HG02870 (cell line): Measurements from ENCODE around the gene GNPAT.

Experiments
- ATAC-seq: cut with Tn5 transposase; IDR thresholded peaks from one replicate; pipeline ENCODE4 v1.9.1; 2021; ENCODE audit warnings: mild to moderate bottlenecking, moderate library complexity; ENCODE audit not compliant: unreplicated experiment

Gene GNPAT

GRCh38 chr1:231313661-231314060 lies 72.6 kb downstream of the GNPAT start:
- ATAC-seq, result no peak

- ATAC-seq, result peak; percentile 81
These were observed 74.9 kb downstream of the GNPAT start for GRCh38 chr1:231315887-231316286.

- ATAC-seq, result no peak
These were observed 76.4 kb downstream of the GNPAT start for GRCh38 chr1:231317306-231318014.

DNA sequence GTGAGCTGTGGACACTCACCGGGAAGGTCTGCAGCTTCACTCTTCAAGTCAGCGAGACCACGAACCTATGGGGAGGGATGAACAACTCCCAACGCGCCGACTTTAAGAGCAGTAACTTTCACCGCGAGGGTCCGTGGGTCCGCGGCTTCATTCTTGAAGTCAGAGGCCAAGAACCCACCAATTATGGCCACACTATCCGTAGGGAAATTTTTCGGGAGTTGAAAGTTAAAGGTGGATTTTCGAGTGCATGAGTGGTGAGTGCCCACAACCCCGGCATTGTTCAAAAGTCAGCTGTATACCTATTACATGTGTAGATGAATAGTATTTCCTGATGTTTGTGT lies 77.0 kb downstream of the GNPAT start:
- no peak for ATAC-seq

GRCh38 chr1:231318568-231318967 lies 77.6 kb downstream of the GNPAT start:
- no peak for ATAC-seq

DNA sequence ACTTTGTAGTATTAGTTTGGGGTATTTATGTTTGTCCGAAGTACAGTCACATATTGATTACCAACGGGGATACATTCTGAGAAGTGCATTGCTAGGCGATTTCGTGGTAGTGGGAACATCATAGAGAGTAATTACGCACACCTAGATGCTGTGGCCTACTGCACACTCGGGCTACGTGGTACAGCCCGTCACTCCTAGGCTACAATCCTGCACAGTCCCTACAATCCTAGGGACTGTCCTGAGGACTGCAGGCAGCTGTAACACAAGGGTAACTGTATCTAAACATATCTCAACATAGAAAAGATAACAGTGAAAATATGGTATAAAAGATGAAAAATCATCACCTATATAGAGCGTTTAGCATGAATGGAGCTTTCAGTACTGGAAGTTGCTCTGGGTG lies 78.1 kb downstream of the GNPAT start:
- ATAC-seq, result no peak

DNA sequence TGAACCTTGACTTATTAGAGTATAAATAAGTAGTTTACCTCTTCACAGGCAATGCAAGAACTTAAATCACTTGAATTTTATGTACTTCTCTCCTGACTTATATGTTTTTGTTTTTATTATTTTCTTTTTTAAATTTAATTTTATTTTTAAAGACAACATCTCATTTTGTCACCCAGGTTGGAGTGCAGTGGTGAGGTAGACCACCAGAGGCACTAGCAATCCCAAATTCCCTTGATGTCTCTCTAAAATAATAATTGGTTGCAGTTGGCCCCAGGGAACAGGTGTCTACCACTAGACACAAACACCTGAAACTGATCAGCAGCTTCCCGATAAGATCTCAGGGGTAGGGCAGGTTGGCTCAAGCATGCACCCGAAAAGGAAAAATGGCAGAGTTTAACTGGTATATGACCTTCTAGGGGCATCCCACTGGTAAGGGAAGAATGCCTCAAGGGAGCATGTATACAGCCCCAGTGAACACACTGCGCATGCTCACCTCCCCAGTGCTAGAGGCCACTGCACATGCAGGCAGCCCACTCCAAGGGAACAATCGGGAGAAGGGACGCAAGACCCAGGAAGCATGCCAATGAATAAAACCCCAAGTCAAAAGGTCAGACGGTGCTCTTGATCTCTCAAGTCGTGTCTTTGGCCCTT lies 82.0 kb downstream of the GNPAT start:
- no peak for ATAC-seq

GRCh38 chr1:231324660-231325059 lies 83.6 kb downstream of the GNPAT start:
- ATAC-seq, result no peak

GRCh38 chr1:231326248-231326647 lies 85.2 kb downstream of the GNPAT start:
- ATAC-seq, result no peak
